ENCODE measurements around the gene ZCCHC14.

DNA sequence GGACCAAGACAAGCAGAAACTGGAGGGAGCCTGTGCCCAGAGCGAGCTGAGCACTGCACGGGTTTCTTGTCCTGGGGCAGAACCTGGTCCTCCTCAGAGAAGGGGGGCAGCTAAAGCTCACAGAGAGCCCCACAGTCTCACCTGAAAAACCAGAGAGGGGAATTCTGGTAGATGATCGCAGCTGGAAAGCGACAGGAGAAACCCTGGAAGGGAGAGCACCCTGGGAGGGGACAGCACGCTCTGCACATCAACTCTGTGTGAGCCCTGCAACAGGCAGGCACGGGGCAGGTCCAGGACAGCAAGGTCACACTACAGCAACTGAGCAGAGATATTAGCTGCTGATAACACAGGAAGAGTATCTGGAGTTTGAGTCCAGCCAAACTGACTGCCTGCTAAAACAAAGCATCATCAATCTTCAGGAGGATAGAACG is 18.2 kb downstream of the ZCCHC14 start:
- TF ChIP-seq, protein P1, sequence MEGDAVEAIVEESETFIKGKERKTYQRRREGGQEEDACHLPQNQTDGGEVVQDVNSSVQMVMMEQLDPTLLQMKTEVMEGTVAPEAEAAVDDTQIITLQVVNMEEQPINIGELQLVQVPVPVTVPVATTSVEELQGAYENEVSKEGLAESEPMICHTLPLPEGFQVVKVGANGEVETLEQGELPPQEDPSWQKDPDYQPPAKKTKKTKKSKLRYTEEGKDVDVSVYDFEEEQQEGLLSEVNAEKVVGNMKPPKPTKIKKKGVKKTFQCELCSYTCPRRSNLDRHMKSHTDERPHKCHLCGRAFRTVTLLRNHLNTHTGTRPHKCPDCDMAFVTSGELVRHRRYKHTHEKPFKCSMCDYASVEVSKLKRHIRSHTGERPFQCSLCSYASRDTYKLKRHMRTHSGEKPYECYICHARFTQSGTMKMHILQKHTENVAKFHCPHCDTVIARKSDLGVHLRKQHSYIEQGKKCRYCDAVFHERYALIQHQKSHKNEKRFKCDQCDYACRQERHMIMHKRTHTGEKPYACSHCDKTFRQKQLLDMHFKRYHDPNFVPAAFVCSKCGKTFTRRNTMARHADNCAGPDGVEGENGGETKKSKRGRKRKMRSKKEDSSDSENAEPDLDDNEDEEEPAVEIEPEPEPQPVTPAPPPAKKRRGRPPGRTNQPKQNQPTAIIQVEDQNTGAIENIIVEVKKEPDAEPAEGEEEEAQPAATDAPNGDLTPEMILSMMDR (IDR thresholded peaks at IDR 0.05) = no peak
- TF ChIP-seq POLR2A (IDR thresholded peaks at IDR 0.05) = no peak
